ENCODE measurements around the gene HIF1A. TPM values are rescaled to one million over a fixed set of nuclear protein-coding genes. Genes with fewer than 3 reads are reported as not detected.

Gene HIF1A
- total RNA-seq, 1 experiment from 2014 or later: 319 TPM

- Histone ChIP-seq H3K27ac (ENCODE audit: low read length) (no peak overlapping the region), H3K4me2 (ENCODE audit: low read length) (peak overlapping the region; percentile 86), H3K9me3 (ENCODE audit: low read length) (no peaks in the 10 kb centered on the region), H3K79me2 (ENCODE audit: low read length) (peaks cover 95% of the 10 kb centered on the region), H3K9me2 (replicated peaks; ENCODE audit: low read length) (no peaks in the 10 kb centered on the region), H3K4me3 (ENCODE audit: low read length) (peak overlapping the region; percentile 72), H3K9ac (ENCODE audit: low read length) (peak overlapping the region; percentile 72; the same call in 1 of the 2 replicates), H3K4me1 (ENCODE audit: insufficient read depth, low read length) (peaks cover 54% of the 10 kb centered on the region), H2AFZ (ENCODE audit: low read length) (no peak overlapping the region), H3F3A (ENCODE audit: low read length, unreplicated experiment) (peaks cover 28% of the 10 kb centered on the region), H3K36me3 (ENCODE audit: low read depth, low read length) (peaks cover 64% of the 10 kb centered on the region), H3K27me3 (ENCODE audit: low read length) (no peaks in the 10 kb centered on the region), H4K20me1 (ENCODE audit: low read length) (peaks cover 34% of the 10 kb centered on the region)
- DNase-seq (no peak), ATAC-seq (no peak)
- intact Hi-C loops (cut with micrococcal nuclease): loop anchor here (5.0 kb wide), 1 partner anchor 380 kb away; no protein-coding TSS in a partner anchor
- CTCF ChIA-PET: no interaction called here
- TF ChIP-seq EZH2phosphoT487 (IDR thresholded peaks at IDR 0.05; ENCODE audit: borderline replicate concordance, low read length) (no peak), CTCF (conservative IDR thresholded peaks at IDR 0.05; ENCODE audit: low read depth, low read length) (no peak)
- POLR2A ChIA-PET (ENCODE audit: unreplicated experiment): interaction anchor here (0.7 kb wide), 1 partner anchor 14 kb away, joined by 4 read pairs; no protein-coding TSS in a partner anchor
- TSS peak; percentile 4 for BruUV-seq (replicated peaks)
Observed at GRCh38 chr14:61747342-61747741, 52.0 kb downstream of the HIF1A start.

- Histone ChIP-seq H3K27ac (ENCODE audit: low read length) (peak overlapping the region; percentile 55), H3K9me3 (ENCODE audit: low read length) (no peaks in the 10 kb centered on the region), H3K9me2 (replicated peaks; ENCODE audit: low read length) (no peaks in the 10 kb centered on the region), H3K9ac (ENCODE audit: low read length) (peak overlapping the region; percentile 72), H3K4me2 (ENCODE audit: low read length) (peak overlapping the region; percentile 86), H3K4me3 (ENCODE audit: low read length) (peak overlapping the region; percentile 72), H4K20me1 (ENCODE audit: low read length) (peaks cover 26% of the 10 kb centered on the region), H3K4me1 (ENCODE audit: insufficient read depth, low read length) (peaks cover 69% of the 10 kb centered on the region), H3K36me3 (ENCODE audit: low read depth, low read length) (peaks cover 47% of the 10 kb centered on the region), H2AFZ (ENCODE audit: low read length) (no peak overlapping the region), H3K79me2 (ENCODE audit: low read length) (peaks cover 76% of the 10 kb centered on the region), H3K27me3 (ENCODE audit: low read length) (no peaks in the 10 kb centered on the region), H3F3A (ENCODE audit: low read length, unreplicated experiment) (peaks cover 26% of the 10 kb centered on the region)
- DNase-seq (peak; percentile 76), ATAC-seq (peak; percentile 47)
- CTCF ChIA-PET: interaction anchor here (1.1 to 1.2 kb wide), 2 partner anchors 16 to 88 kb away, joined by 4 read pairs; no protein-coding TSS in a partner anchor
- BruUV-seq (replicated peaks): no TSS peak
- POLR2A ChIA-PET (ENCODE audit: unreplicated experiment): interaction anchor here (0.6 to 1.9 kb wide), 6 partner anchors 10 to 277 kb away, joined by 3 to 21 read pairs (median 8); partner anchors contain the start of genes HIF1A and SNAPC1
- no peak for TF ChIP-seq EZH2phosphoT487 (IDR thresholded peaks at IDR 0.05; ENCODE audit: borderline replicate concordance, low read length)
- no peak for TF ChIP-seq EZH2 (IDR thresholded peaks at IDR 0.05; ENCODE audit: low read length, unreplicated experiment)
- no peak for TF ChIP-seq CTCF (conservative IDR thresholded peaks at IDR 0.05; ENCODE audit: low read depth, low read length)
- intact Hi-C loops (cut with micrococcal nuclease): loop anchor here (1.0 to 5.0 kb wide), 3 partner anchors 17 to 378 kb away; no protein-coding TSS in a partner anchor
Observed at GRCh38 chr14:61749264-61749663, 54.0 kb downstream of the HIF1A start.

- ATAC-seq (peak; percentile 30), DNase-seq (peak; percentile 76)
- Histone ChIP-seq H3K4me3 (ENCODE audit: low read length) (peak overlapping the region; percentile 72), H3K27me3 (ENCODE audit: low read length) (no peaks in the 10 kb centered on the region), H3K9ac (ENCODE audit: low read length) (peak overlapping the region; percentile 72), H3K79me2 (ENCODE audit: low read length) (peaks cover 70% of the 10 kb centered on the region), H3K4me2 (ENCODE audit: low read length) (peak overlapping the region; percentile 86), H3K4me1 (ENCODE audit: insufficient read depth, low read length) (peaks cover 75% of the 10 kb centered on the region), H3F3A (ENCODE audit: low read length, unreplicated experiment) (peaks cover 25% of the 10 kb centered on the region), H3K36me3 (ENCODE audit: low read depth, low read length) (peaks cover 41% of the 10 kb centered on the region), H2AFZ (ENCODE audit: low read length) (no peak overlapping the region), H3K27ac (ENCODE audit: low read length) (peak overlapping the region; percentile 55), H3K9me2 (replicated peaks; ENCODE audit: low read length) (no peaks in the 10 kb centered on the region), H3K9me3 (ENCODE audit: low read length) (no peaks in the 10 kb centered on the region), H4K20me1 (ENCODE audit: low read length) (peaks cover 26% of the 10 kb centered on the region)
- ChIA-PET CTCF (interaction anchor here (1.1 to 1.2 kb wide), 2 partner anchors 15 to 88 kb away, joined by 4 read pairs; no protein-coding TSS in a partner anchor), POLR2A (ENCODE audit: unreplicated experiment) (interaction anchor here (0.6 to 1.9 kb wide), 6 partner anchors 12 to 1133 kb away, joined by 3 to 21 read pairs (median 4); partner anchors contain the start of gene SNAPC1)
- intact Hi-C loops (cut with micrococcal nuclease): loop anchor here (1.0 to 5.0 kb wide), 7 partner anchors 16 to 453 kb away; partner anchors contain the start of gene HIF1A
- no TSS peak for BruUV-seq (replicated peaks)
- no peak for TF ChIP-seq EZH2 (IDR thresholded peaks at IDR 0.05; ENCODE audit: low read length, unreplicated experiment)
- no peak for TF ChIP-seq CTCF (conservative IDR thresholded peaks at IDR 0.05; ENCODE audit: low read depth, low read length)
- no peak for TF ChIP-seq EZH2phosphoT487 (IDR thresholded peaks at IDR 0.05; ENCODE audit: borderline replicate concordance, low read length)
Observed at GRCh38 chr14:61749867-61750266, 54.6 kb downstream of the HIF1A start.

Measured in PC-3 (cell line).